Hepatic stellate cell (primary cell): ENCODE results near the gene PAXIP1.

ENCODE experiments used
- DNase-seq: peaks from one replicate; pipeline ENCODE4 v3.0.0; 2011; ENCODE audit warnings: low spot score

PAXIP1 gene

DNA sequence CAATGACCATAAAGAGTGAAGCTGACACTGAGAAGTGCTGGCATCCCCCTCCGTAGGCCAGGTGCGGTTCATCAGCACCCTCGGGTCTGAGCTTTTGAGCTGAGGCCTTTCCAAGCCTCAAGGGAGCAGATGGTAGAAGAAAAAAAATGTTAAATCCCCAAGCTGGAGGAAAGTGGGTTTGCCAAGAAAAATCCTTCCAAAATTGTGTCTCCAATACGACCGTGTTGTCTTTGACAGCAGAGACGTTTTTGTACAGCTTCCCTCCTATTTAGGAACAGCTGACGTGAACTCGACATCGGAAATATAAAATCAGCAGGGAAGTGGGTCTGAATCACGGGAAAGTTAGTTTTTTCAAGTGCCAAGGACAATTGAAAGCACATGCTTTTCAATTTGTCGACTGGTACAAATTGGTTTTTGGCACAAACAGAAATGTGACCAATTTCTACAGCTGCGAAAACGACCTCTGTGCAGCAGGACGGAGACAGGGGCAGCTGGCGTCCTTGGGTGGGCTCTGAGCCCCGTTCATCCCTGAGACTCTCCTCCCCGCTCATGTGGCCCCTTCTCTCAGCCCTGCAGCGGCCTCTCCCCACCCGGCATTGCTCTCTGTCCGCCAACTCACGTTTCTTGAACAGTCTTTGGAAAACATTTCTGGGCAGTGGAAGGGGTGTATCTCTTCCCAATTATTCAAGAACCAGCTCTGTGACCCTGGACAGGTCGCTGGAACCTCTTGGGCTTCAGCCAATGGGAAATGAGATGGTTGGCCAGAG, 89.9 kb downstream of the PAXIP1 start:
- no peak for DNase-seq

GRCh38 chr7:154911862-154912455, 91.0 kb downstream of the PAXIP1 start:
- no peak for DNase-seq

DNA sequence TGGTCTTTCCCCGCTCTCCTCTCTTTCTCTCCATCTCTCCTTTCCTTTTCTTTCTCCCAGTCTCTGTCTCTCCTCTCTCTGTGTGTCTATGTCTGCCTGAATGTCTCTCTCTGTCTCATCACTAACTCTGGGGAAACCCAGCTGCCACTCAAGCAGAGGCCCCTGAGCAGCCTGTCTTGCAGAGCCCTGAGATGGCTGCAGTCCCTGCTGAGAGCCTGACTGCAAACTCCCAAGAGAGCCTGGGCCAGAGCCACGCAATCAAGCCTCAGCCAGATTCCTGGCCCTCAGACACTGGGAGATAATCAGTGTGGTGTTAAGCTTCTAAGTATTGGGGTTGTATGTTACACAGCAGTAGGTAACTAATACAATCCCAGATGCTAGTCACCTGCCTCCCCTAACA, 91.5 kb downstream of the PAXIP1 start:
- no peak for DNase-seq

- DNase-seq, result no peak
Measured at GRCh38 chr7:154910977-154911376, 91.9 kb downstream of the PAXIP1 start.

DNA sequence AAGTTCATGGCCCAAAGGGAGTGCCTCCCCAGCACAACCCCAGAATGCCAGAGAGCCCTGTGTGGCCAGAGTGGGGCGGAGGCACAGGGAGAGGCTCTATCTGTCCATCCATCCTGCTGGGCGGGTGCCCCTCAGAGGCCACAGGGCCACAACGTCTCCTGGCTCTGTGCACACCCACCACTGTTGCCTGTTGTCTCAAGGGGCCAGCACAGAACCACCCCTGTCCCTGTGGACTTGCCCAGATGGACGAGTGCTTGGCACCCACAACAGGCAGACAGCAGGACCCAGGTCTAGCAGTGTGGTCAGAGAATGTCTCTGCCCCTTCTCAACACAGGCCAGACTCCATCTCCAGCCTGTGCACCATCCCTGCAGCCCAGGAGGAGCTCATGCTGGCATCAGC, 92.8 kb downstream of the PAXIP1 start:
- DNase-seq, result no peak

GRCh38 chr7:154909241-154910105, 93.5 kb downstream of the PAXIP1 start:
- DNase-seq, result no peak

DNA sequence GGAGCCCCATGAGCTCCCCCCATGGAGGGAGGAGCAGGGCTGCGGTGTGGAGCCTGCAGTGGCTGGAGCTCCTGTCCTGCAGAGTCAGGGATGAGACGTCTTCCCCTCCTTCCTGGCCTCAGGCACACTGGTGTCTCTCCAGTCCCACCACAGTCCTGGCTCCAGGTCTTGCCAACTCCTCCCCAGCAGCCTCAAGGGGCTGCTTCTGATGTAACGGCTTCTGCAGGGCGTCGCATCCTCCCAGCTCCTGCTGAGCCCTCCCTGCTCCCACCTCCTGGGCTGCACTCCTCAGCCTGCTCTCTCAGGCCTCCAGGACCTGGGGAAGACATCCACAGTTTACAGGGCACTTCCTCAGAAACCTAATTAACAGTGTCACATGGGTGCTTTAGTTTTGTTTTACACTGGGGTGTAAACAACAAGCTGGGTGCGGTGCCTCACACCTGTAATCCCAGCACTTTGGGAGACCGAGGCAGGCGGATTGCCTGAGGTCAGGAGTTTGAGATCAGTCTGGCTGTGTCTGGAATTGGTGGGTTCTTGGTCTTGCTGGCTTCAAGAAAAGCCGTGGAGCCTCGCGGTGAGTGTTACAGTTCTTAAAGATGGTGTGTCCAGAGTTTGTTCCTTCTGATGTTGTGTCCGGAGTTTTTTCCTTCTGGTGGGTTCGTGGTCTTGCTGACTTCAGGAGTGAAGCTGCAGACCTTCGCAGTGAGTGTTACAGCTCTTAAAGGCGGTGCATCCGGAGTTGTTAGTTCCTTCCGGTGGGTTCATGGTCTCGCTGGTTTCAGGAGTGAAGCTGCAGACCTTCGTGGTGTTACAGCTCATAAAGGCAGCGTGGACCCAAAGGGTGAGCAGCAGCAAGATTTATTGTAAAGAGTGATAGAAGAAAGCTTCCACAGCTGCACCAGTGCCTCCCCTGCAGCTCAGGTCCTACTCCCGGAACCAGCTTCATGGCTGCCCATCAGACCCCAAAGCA, 95.0 kb downstream of the PAXIP1 start:
- DNase-seq, result no peak

GRCh38 chr7:154906736-154907355, 96.1 kb downstream of the PAXIP1 start:
- no peak for DNase-seq

DNA sequence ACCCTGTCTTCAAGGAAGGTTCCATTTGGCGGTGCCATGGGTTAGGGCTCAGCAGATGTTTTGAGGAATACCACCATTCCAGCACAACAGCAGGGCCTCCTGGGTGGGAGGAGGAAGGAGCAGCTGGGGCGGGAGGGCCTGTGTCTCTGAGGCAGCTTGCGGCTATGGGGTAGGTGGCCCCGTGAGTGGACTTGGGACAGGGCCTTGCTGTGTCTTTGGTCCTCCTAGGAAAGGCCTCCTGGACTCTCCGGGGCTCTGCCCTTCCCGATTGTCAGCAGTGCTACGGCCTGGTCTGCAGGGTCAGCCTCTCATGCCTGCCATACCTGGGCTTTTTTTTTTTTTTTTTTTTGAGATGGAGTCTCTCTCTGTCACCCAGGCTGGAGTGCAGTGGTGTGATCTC, 96.7 kb downstream of the PAXIP1 start:
- no peak for DNase-seq

GRCh38 chr7:154905615-154906014, 97.3 kb downstream of the PAXIP1 start:
- DNase-seq, result no peak

DNA sequence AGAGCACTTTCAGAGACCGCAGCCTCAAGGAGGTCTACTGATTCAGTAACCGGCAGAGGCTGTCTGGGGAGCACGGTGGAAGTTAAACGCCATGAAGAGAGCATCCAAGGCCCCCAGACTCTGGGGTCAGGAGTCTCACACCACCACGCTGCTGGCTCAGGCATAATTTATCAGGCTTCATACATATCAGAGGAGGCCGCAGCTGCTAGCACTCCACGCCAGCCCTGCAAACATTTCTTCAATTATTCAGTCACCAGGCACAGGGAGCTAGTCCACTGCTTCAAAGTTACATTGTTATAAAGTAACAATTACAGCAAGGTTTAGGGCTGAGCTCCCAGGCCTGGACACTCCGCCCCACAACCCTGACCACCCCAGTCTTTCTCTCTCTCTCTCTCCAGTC, 97.8 kb downstream of the PAXIP1 start:
- DNase-seq, result no peak

GRCh38 chr7:154903083-154903731, 99.7 kb downstream of the PAXIP1 start:
- DNase-seq, result no peak

DNA sequence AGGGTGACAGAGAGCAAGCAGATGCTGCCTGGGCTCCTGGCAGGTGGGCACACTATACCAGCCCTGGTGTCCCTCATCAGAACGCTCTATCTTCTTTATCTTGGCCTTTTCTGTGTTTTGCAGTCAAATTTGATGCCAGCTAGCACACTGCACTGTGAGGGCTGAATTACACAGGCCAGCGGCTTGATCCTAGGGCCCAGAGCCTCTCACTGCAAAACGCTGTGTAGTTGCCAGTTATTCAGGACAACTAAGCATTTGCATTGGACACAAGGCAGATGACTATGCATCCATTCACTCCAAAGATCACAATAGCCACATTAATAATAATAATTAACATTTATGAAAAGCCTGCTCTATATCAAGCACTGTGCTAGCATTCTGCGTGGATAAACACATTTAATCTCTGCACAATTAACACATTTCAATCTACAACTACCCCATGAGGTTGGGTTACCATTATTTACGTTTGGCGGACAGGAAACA, 100.3 kb downstream of the PAXIP1 start:
- no peak for DNase-seq

DNA sequence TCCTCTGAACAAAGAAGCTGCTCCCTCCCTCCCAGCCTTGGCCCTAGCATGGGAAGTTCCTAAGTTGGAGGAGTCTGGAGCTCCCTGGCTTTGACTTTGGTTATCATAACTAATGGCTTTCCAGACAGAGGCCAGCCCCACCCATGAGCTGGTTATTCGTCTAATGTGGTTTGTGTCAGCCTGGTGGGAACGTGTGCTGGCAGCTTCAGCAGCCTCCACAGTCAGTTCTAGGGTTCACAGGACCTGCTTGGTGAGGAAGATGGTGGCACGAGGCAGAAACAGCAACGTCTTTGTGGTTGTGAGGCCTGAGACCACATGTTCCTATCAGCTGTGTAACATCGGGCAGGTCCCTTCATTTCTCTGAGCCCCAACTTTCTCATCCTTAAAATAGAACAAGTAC, 103.1 kb downstream of the PAXIP1 start:
- DNase-seq, result no peak

DNA sequence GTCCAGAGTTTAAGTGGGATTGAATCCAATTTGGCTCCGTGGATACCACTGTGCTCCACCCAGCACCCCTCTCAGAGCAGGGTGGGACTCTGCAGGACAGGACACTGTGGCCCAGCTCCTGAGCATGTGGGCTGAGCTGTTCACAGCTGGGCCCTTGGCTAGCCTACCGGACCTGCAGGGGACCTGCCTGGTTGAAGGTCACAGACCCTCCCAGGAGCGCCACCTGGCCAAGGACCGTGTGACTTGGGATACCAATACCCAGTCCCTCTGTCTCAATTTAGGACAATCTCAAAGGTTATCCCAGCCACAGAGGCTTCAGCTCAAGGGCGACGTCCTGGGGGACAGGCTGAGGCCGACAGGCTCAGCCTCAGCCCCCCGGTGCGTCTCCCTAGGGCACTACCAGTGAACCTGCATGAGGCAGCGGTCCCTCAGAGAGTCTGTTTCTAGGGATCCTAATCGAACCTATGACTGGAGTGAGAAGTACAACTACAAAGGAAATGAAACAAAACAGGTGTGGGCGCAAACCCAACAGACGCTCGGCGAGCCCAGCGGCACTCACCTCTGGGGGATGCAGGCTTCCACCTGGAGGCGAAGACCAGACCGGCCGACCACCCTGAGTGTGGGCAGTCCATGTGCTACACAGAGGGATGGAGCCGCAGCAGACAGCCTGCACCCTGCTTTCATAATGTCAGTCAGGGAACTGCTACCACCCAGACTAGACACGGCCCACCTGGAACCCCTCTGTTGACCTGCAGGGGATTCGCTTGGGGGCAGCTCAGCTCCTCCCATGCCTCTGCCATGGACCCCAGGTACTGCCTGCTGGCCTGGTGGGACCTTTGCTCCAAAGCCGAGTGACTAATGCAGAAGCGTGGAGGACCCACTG, 103.7 kb downstream of the PAXIP1 start:
- no peak for DNase-seq

DNA sequence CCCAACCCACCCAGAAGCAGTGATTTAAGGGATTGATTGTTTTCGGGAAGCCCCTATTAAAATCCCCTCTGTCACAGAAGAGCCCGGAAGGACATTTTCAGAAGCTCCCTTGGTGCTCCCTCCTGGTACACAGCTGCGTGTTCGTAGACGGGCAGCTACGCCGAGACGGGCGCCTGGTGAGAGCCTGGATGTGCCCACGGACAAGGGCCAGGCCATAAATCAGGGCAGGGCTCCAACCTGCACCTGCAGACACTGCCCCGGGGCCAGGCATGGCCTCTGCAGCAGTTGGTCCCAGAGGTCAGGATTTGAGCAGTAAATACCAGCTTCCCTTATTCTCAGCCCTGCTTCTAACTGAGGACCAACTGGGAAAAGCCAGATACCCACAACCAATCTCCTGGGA, 106.8 kb downstream of the PAXIP1 start:
- DNase-seq, result no peak
